RWPE1 (cell line): Measurements from ENCODE around the gene RAB7B.
A peak's percentile ranks its signal among the peaks of the same experiment; 100 is the strongest.

ENCODE experiments used
- CTCF ChIA-PET: fragments of 350-600 bp; sonication (Branson Sonifier 250); formaldehyde crosslinking; extraction: SDS; loops from one replicate; lab custom pipeline; 2021; lab: Yijun Ruan, JAX
- POLR2A ChIA-PET: fragments of 400-600 bp; formaldehyde crosslinking; extraction: SDS; loops from one replicate; lab custom pipeline; 2020; ENCODE audit warnings: antibody characterized with exemption; ENCODE audit not compliant: low non-redundant PET; lab: Yijun Ruan, JAX
- DNase-seq: peaks from one replicate; pipeline ENCODE4 v3.0.0; 2012; ENCODE audit warnings: low spot score
- H3K27ac ChIP-seq: fragments of 450-650 bp; 2 replicates; pipeline ENCODE4 v1.5.1; 2017
- CTCF ChIP-seq: fragments of 450-650 bp; conservative IDR thresholded peaks from 2 replicates; pipeline ENCODE4 v1.5.1; 2017; ENCODE audit warnings: low read depth, mild to moderate bottlenecking

The RAB7B gene

DNA sequence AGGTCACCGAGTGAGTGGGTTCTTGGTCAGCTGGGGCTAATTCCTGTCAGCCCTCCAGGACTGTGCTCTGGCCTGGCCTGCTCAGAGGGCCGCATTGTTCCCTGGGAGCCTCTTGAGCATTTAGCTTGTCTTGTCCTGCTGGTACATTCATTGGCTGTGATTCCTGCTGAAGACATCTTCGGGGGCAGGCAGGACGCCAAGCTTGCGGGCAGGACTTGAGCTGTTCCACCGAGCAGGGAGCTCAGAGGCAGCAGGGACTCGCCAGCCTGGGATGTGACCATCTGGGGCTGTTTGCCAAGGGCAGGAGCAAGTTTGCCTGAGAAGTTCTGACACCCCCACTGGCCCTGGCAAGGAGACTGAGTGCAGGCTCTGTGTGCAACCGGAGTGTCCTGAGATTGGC is 52.9 kb downstream of the RAB7B start:
- no peak for TF ChIP-seq CTCF
- CTCF ChIA-PET: interaction anchor here (0.7 to 7.7 kb wide), 6 partner anchors 8 to 158 kb away, joined by 3 to 74 read pairs (median 6); no protein-coding TSS in a partner anchor
- peak; percentile 73 for DNase-seq
- H3K27ac ChIP-seq: peak overlapping the region; percentile 99
- POLR2A ChIA-PET: no interaction called here

- DNase-seq: no peak
- H3K27ac ChIP-seq: peak overlapping the region; percentile 99
- ChIA-PET POLR2A (no interaction called here), CTCF (interaction anchor here (1.4 to 7.7 kb wide), 3 partner anchors 9 to 30 kb away, joined by 6 to 74 read pairs (median 13); no protein-coding TSS in a partner anchor)
- no peak for TF ChIP-seq CTCF
Measured at GRCh38 chr1:205949753-205950152, 53.4 kb downstream of the RAB7B start.

GRCh38 chr1:205948886-205949285 is 54.3 kb downstream of the RAB7B start:
- POLR2A ChIA-PET: no interaction called here
- no peak for DNase-seq
- TF ChIP-seq CTCF: no peak
- H3K27ac ChIP-seq: peak overlapping the region; percentile 99
- CTCF ChIA-PET: interaction anchor here (0.5 to 7.7 kb wide), 6 partner anchors 13 to 406 kb away, joined by 3 to 74 read pairs (median 8); no protein-coding TSS in a partner anchor

GRCh38 chr1:205948039-205948438 is 55.2 kb downstream of the RAB7B start:
- peak overlapping the region; percentile 99 for H3K27ac ChIP-seq
- TF ChIP-seq CTCF: no peak
- ChIA-PET POLR2A (no interaction called here), CTCF (interaction anchor here (0.7 to 7.7 kb wide), 6 partner anchors 14 to 405 kb away, joined by 3 to 74 read pairs (median 4); no protein-coding TSS in a partner anchor)
- DNase-seq: no peak

GRCh38 chr1:205947024-205947423 is 56.2 kb downstream of the RAB7B start:
- TF ChIP-seq CTCF: no peak
- ChIA-PET CTCF (interaction anchor here (0.6 to 7.7 kb wide), 4 partner anchors 28 to 1376 kb away, joined by 3 to 74 read pairs (median 6); no protein-coding TSS in a partner anchor), POLR2A (no interaction called here)
- DNase-seq: peak; percentile 84
- peak overlapping the region; percentile 99 for H3K27ac ChIP-seq

DNA sequence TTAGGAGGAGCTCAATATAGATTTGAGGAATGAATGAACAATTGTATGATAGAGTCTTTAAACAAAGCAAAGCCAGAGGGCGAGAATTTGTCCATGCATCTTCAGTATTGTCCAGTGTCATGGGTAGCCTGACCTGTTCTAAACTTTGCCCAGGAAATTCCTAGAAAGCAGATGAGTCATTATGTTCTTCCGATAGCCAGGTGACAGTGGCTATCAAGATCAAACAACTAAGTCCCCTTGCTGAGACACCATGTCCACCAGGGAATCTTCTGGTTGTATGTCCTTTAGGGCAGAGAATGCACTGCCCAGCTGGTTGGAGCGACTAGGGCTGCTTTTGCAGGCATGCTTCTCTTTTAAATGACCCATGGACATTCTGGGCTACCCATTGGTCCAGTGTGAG is 58.1 kb downstream of the RAB7B start:
- POLR2A ChIA-PET: no interaction called here
- DNase-seq: no peak
- TF ChIP-seq CTCF: no peak
- CTCF ChIA-PET: interaction anchor here (6.8 kb wide), 1 partner anchor 33 kb away, joined by 45 read pairs; no protein-coding TSS in a partner anchor
- no peak overlapping the region for H3K27ac ChIP-seq
